Retinal pigment epithelial cell (primary cell): ENCODE data around the gene MYO5B.

ENCODE experiments used
- DNase-seq: peaks from one replicate; pipeline ENCODE4 v3.0.0-alpha.2; 2010; ENCODE audit warnings: low read depth
- H3K4me3 ChIP-seq: 2 replicates; pipeline ENCODE4 v1.5.1; 2011; ENCODE audit warnings: mild to moderate bottlenecking, low read length, control low read depth, moderate library complexity
- CTCF ChIP-seq: conservative IDR thresholded peaks from 2 replicates; pipeline ENCODE4 v1.5.1; 2011; ENCODE audit warnings: low read depth, low read length, control low read depth, inconsistent platforms

The MYO5B gene

GRCh38 chr18:49959176-49959575, 235.8 kb downstream of the MYO5B start:
- no peak overlapping the region for H3K4me3 ChIP-seq
- TF ChIP-seq CTCF, result no peak
- DNase-seq, result no peak

GRCh38 chr18:49955263-49955662, 239.7 kb downstream of the MYO5B start:
- no peak for TF ChIP-seq CTCF
- no peak overlapping the region for H3K4me3 ChIP-seq
- DNase-seq, result no peak

- no peak for DNase-seq
- H3K4me3 ChIP-seq, result no peak overlapping the region
- TF ChIP-seq CTCF, result no peak
Observed at GRCh38 chr18:49953391-49953790, 241.6 kb downstream of the MYO5B start.

- DNase-seq, result no peak
- TF ChIP-seq CTCF, result no peak
- no peak overlapping the region for H3K4me3 ChIP-seq
Observed at GRCh38 chr18:49949951-49950395, 245.0 kb downstream of the MYO5B start.

GRCh38 chr18:49948975-49949374, 246.0 kb downstream of the MYO5B start:
- TF ChIP-seq CTCF, result no peak
- DNase-seq, result no peak

GRCh38 chr18:49944663-49945062, 250.3 kb downstream of the MYO5B start:
- TF ChIP-seq CTCF, result peak; percentile 20
- no peak overlapping the region for H3K4me3 ChIP-seq
- no peak for DNase-seq

More at GRCh38 chr18:49948975-49949374, 246.0 kb downstream of the MYO5B start:
- no peak overlapping the region for H3K4me3 ChIP-seq

- no peak for TF ChIP-seq CTCF
Observed at GRCh38 chr18:49936821-49937220, 258.1 kb downstream of the MYO5B start.

More at GRCh38 chr18:49936821-49937220, 258.1 kb downstream of the MYO5B start:
- H3K4me3 ChIP-seq, result no peak overlapping the region
- no peak for DNase-seq
